ENCODE measurements around the gene GPR32. TPM values are rescaled to one million over a fixed set of nuclear protein-coding genes. Genes with fewer than 3 reads are reported as not detected.

The GPR32 gene
- total RNA-seq, 1 experiment from 2014 or later, result not detected

DNA sequence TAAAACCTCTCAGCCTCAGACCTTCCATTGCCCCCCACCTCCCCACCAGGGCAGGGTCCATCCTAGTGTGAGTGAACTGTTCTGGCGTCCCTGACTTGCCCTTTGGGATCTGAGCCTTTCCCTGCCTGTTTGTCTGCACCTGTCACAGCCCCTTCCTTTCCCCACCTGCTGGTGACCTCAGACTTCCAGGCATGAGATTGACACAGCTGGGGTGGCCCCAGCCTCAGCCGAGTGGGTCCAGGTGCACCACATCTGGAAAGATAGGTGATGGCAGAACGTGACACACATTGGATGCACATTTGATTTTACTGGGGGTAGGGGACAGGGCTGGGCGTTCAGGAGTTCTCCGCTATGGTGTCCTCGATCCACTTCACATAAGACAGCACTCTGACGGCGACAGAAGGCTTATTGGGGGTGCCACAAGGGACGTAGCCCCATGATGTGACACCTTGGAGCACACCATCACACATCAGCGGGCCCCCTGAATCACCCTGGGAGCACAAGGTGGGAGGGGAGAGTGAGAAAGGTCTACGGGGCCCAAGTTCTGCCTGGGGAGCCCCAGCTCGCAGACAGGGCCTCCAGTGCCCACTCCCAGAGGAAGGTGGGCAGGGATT, 48.7 kb downstream of the GPR32 start:
- TF ChIP-seq, protein P1, sequence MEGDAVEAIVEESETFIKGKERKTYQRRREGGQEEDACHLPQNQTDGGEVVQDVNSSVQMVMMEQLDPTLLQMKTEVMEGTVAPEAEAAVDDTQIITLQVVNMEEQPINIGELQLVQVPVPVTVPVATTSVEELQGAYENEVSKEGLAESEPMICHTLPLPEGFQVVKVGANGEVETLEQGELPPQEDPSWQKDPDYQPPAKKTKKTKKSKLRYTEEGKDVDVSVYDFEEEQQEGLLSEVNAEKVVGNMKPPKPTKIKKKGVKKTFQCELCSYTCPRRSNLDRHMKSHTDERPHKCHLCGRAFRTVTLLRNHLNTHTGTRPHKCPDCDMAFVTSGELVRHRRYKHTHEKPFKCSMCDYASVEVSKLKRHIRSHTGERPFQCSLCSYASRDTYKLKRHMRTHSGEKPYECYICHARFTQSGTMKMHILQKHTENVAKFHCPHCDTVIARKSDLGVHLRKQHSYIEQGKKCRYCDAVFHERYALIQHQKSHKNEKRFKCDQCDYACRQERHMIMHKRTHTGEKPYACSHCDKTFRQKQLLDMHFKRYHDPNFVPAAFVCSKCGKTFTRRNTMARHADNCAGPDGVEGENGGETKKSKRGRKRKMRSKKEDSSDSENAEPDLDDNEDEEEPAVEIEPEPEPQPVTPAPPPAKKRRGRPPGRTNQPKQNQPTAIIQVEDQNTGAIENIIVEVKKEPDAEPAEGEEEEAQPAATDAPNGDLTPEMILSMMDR (IDR thresholded peaks at IDR 0.05; ENCODE audit: unreplicated experiment), result no peak
- CTCF ChIA-PET, result interaction anchor here (1.0 kb wide), 1 partner anchor 103 kb away, joined by 4 read pairs; no protein-coding TSS in a partner anchor
- H3K27me3 Mint-ChIP-seq (ENCODE audit: insufficient read depth, unreplicated experiment), result peaks cover 31% of the 10 kb centered on the region
- H3K9me3 Mint-ChIP-seq (ENCODE audit: unreplicated experiment), result no peaks in the 10 kb centered on the region
- H3K4me3 Mint-ChIP-seq (ENCODE audit: unreplicated experiment), result peak overlapping the region; percentile 32
- no peak overlapping the region for H3K27ac Mint-ChIP-seq (ENCODE audit: low read depth, unreplicated experiment)
- no peaks in the 10 kb centered on the region for H3K36me3 Mint-ChIP-seq (ENCODE audit: insufficient read depth, unreplicated experiment)
- H3K4me1 Mint-ChIP-seq (ENCODE audit: insufficient read depth, unreplicated experiment), result peaks cover 27% of the 10 kb centered on the region
- intact Hi-C loops (cut with micrococcal nuclease), result no loop called here
- DNase-seq (ENCODE audit: unreplicated experiment), result no peak
- POLR2A ChIA-PET, result no interaction called here
- BruUV-seq (replicated peaks), result no TSS peak

DNA sequence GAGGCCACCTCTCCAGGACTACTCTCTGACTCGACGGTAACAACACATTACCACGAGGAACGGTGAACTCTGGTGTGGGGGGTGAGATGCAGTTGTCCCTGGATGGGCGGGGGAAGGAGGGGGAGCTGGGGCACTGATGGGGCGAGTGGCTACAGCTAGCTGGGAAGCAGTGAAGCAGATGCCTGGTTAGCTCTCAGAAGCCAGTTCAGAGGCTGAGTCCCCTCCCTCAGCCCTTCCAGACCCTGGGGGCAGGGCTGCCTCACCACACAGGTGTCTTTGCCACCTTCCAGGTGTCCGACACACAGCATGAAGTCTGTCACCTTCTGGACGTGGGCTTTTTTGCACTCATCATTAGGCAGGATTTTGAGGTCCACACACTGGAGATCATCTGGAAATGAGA, 49.4 kb downstream of the GPR32 start:
- Mint-ChIP-seq H3K9me3 (ENCODE audit: unreplicated experiment) (no peaks in the 10 kb centered on the region), H3K27ac (ENCODE audit: low read depth, unreplicated experiment) (no peak overlapping the region), H3K27me3 (ENCODE audit: insufficient read depth, unreplicated experiment) (peaks cover 25% of the 10 kb centered on the region), H3K4me3 (ENCODE audit: unreplicated experiment) (no peak overlapping the region), H3K36me3 (ENCODE audit: insufficient read depth, unreplicated experiment) (no peaks in the 10 kb centered on the region), H3K4me1 (ENCODE audit: insufficient read depth, unreplicated experiment) (peaks cover 27% of the 10 kb centered on the region)
- POLR2A ChIA-PET, result no interaction called here
- intact Hi-C loops (cut with micrococcal nuclease), result no loop called here
- BruUV-seq (replicated peaks), result no TSS peak
- CTCF ChIA-PET, result interaction anchor here (0.6 kb wide), 2 partner anchors 16 to 71 kb away, joined by 3 read pairs; no protein-coding TSS in a partner anchor
- TF ChIP-seq, protein P1 (IDR thresholded peaks at IDR 0.05; ENCODE audit: unreplicated experiment), result no peak
- DNase-seq (ENCODE audit: unreplicated experiment), result no peak

DNA sequence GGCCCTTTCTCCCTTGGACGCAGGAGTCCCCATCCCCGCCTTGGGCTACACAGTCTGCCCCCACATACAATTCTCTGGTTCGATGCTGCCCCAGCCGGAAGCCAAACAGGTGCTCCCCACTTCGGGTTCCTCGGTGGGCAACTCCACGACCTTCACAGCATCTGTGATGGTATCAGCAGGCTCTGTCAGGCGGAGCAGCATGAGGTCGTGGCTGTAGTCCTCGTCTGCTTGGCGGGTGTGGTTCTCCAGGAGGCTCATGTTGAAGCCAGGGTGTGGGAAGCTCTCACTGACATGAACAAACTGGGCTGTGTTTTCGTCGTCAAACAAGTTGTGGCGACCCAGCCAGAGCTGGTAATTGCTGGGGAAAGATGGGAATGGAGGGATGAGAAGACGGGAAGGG, 49.8 kb downstream of the GPR32 start:
- CTCF ChIA-PET, result interaction anchor here (0.6 kb wide), 3 partner anchors 15 to 71 kb away, joined by 3 read pairs; no protein-coding TSS in a partner anchor
- Mint-ChIP-seq H3K4me1 (ENCODE audit: insufficient read depth, unreplicated experiment) (peaks cover 27% of the 10 kb centered on the region), H3K36me3 (ENCODE audit: insufficient read depth, unreplicated experiment) (no peaks in the 10 kb centered on the region), H3K27me3 (ENCODE audit: insufficient read depth, unreplicated experiment) (peaks cover 21% of the 10 kb centered on the region), H3K27ac (ENCODE audit: low read depth, unreplicated experiment) (peak overlapping the region; percentile 69), H3K4me3 (ENCODE audit: unreplicated experiment) (peak overlapping the region; percentile 58), H3K9me3 (ENCODE audit: unreplicated experiment) (no peaks in the 10 kb centered on the region)
- BruUV-seq (replicated peaks), result no TSS peak
- TF ChIP-seq, protein P1 (IDR thresholded peaks at IDR 0.05; ENCODE audit: unreplicated experiment), result no peak
- DNase-seq (ENCODE audit: unreplicated experiment), result no peak
- POLR2A ChIA-PET, result no interaction called here
- intact Hi-C loops (cut with micrococcal nuclease), result no loop called here

DNA sequence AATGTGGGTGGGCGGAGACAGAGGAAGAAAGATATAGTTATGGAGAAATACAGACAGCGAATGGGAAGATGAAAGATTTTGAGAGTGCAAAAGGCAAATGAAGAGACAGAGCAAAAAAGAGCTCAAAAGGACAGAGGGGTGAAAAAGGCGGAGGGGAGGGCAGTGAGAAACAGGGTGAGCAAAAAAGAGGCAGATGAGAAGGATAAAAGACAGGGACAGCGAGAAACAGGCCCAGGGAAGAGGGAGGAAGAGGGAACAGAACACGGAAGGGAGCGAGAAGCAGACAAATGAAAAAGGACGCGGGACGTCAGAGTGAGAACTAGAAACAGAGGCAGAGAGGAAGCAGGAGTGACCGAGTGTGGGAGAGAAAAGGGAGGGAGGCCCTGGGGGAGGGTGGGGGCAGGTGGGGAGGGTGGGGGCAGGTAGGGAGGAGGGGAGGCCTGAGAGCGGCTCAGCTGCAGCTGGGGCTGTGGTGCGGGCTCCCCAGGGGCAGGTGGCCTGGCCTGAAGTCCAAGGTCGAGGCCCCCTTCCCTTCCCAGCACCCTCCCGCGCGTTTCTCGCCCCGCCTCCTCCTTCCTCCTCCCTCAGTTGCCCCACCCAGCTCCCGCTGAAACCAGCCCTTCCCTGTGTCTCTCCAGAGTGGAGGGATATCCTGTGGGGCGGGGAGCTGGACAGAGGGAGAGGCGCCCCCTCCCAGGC, 50.4 kb downstream of the GPR32 start:
- peaks cover 22% of the 10 kb centered on the region for H3K27me3 Mint-ChIP-seq (ENCODE audit: insufficient read depth, unreplicated experiment)
- H3K4me3 Mint-ChIP-seq (ENCODE audit: unreplicated experiment), result peak overlapping the region; percentile 58
- BruUV-seq (replicated peaks), result no TSS peak
- TF ChIP-seq, protein P1 (IDR thresholded peaks at IDR 0.05; ENCODE audit: unreplicated experiment), result no peak
- intact Hi-C loops (cut with micrococcal nuclease), result no loop called here
- peaks cover 27% of the 10 kb centered on the region for H3K4me1 Mint-ChIP-seq (ENCODE audit: insufficient read depth, unreplicated experiment)
- H3K36me3 Mint-ChIP-seq (ENCODE audit: insufficient read depth, unreplicated experiment), result no peaks in the 10 kb centered on the region
- ChIA-PET POLR2A (interaction anchor here (0.6 kb wide), 1 partner anchor 235 kb away, joined by 3 read pairs; no protein-coding TSS in a partner anchor), CTCF (interaction anchor here (0.6 kb wide), 2 partner anchors 15 to 915 kb away, joined by 3 read pairs; no protein-coding TSS in a partner anchor)
- peaks cover under 1% of the 10 kb centered on the region for H3K9me3 Mint-ChIP-seq (ENCODE audit: unreplicated experiment)
- DNase-seq (ENCODE audit: unreplicated experiment), result no peak
- peak overlapping the region; percentile 69 for H3K27ac Mint-ChIP-seq (ENCODE audit: low read depth, unreplicated experiment)
